ENCODE results near the gene RAB6B. TPM values are rescaled to one million over a fixed set of nuclear protein-coding genes. Genes with fewer than 3 reads are reported as not detected.

RAB6B gene
- total RNA-seq, 1 experiment from 2014 or later = 0.86 TPM

GRCh38 chr3:133797396-133798105, 98.1 kb downstream of the RAB6B start:
- Histone ChIP-seq H3K4me1 (ENCODE audit: insufficient read depth, low read length, poor library complexity, severe bottlenecking) (no peaks in the 10 kb centered on the region), H3K27me3 (replicated peaks; ENCODE audit: insufficient read depth, low read depth, low read length, poor library complexity) (peaks cover 16% of the 10 kb centered on the region), H3K27ac (ENCODE audit: low read depth, low read length, poor library complexity, severe bottlenecking) (no peak overlapping the region), H3K36me3 (ENCODE audit: insufficient read depth, low read length, poor library complexity, severe bottlenecking) (no peaks in the 10 kb centered on the region), H3K4me3 (ENCODE audit: low read depth, low read length, poor library complexity, severe bottlenecking) (no peak overlapping the region), H3K9me3 (ENCODE audit: low read depth, low read length, poor library complexity, severe bottlenecking) (peaks cover under 1% of the 10 kb centered on the region)
- no peak for DNase-seq (ENCODE audit: low spot score)
- ChIA-PET CTCF (no interaction called here), POLR2A (ENCODE audit: low non-redundant PET) (no interaction called here)
- BruUV-seq (replicated peaks) = no TSS peak
- TF ChIP-seq CTCF (conservative IDR thresholded peaks at IDR 0.05; ENCODE audit: low read depth, low read length) = no peak
- no peak for TF ChIP-seq EZH2 (IDR thresholded peaks at IDR 0.05; ENCODE audit: borderline replicate concordance, low read depth, low read length, poor library complexity, severe bottlenecking)
- intact Hi-C loops (cut with micrococcal nuclease; ENCODE audit: unreplicated experiment) = no loop called here

- intact Hi-C loops (cut with micrococcal nuclease; ENCODE audit: unreplicated experiment) = no loop called here
- POLR2A ChIA-PET (ENCODE audit: low non-redundant PET) = no interaction called here
Measured at GRCh38 chr3:133792171-133792763, 103.4 kb downstream of the RAB6B start.

GRCh38 chr3:133788024-133788423, 107.7 kb downstream of the RAB6B start:
- no peaks in the 10 kb centered on the region for H3K4me1 ChIP-seq (ENCODE audit: insufficient read depth, low read length, poor library complexity, severe bottlenecking)
- no peak overlapping the region for H3K4me3 ChIP-seq (ENCODE audit: low read depth, low read length, poor library complexity, severe bottlenecking)
- peaks cover 17% of the 10 kb centered on the region for H3K9me3 ChIP-seq (ENCODE audit: low read depth, low read length, poor library complexity, severe bottlenecking)
- H3K36me3 ChIP-seq (ENCODE audit: insufficient read depth, low read length, poor library complexity, severe bottlenecking) = no peaks in the 10 kb centered on the region
- H3K27ac ChIP-seq (ENCODE audit: low read depth, low read length, poor library complexity, severe bottlenecking) = no peak overlapping the region
- no peak for TF ChIP-seq EZH2 (IDR thresholded peaks at IDR 0.05; ENCODE audit: borderline replicate concordance, low read depth, low read length, poor library complexity, severe bottlenecking)
- TF ChIP-seq CTCF (conservative IDR thresholded peaks at IDR 0.05; ENCODE audit: low read depth, low read length) = no peak
- intact Hi-C loops (cut with micrococcal nuclease; ENCODE audit: unreplicated experiment) = no loop called here
- DNase-seq (ENCODE audit: low spot score) = no peak
- no TSS peak for BruUV-seq (replicated peaks)
- peaks cover 3% of the 10 kb centered on the region for H3K27me3 ChIP-seq (replicated peaks; ENCODE audit: insufficient read depth, low read depth, low read length, poor library complexity)
- ChIA-PET CTCF (no interaction called here), POLR2A (ENCODE audit: low non-redundant PET) (no interaction called here)

More at GRCh38 chr3:133792171-133792763, 103.4 kb downstream of the RAB6B start:
- Histone ChIP-seq H3K27ac (ENCODE audit: low read depth, low read length, poor library complexity, severe bottlenecking) (no peak overlapping the region), H3K4me3 (ENCODE audit: low read depth, low read length, poor library complexity, severe bottlenecking) (no peak overlapping the region), H3K9me3 (ENCODE audit: low read depth, low read length, poor library complexity, severe bottlenecking) (peaks cover 17% of the 10 kb centered on the region), H3K27me3 (replicated peaks; ENCODE audit: insufficient read depth, low read depth, low read length, poor library complexity) (no peaks in the 10 kb centered on the region), H3K36me3 (ENCODE audit: insufficient read depth, low read length, poor library complexity, severe bottlenecking) (no peaks in the 10 kb centered on the region), H3K4me1 (ENCODE audit: insufficient read depth, low read length, poor library complexity, severe bottlenecking) (no peaks in the 10 kb centered on the region)
- peak; percentile 6 for DNase-seq (ENCODE audit: low spot score)
- BruUV-seq (replicated peaks) = no TSS peak
- no peak for TF ChIP-seq EZH2 (IDR thresholded peaks at IDR 0.05; ENCODE audit: borderline replicate concordance, low read depth, low read length, poor library complexity, severe bottlenecking)
- TF ChIP-seq CTCF (conservative IDR thresholded peaks at IDR 0.05; ENCODE audit: low read depth, low read length) = no peak
- CTCF ChIA-PET = no interaction called here
